Ramos (cell line): ENCODE data around the gene RASSF7.

Experiments
- in situ Hi-C: fragments of 300-500 bp; cut with MboI; formaldehyde crosslinking; loops from one replicate; pipeline ENCODE4 v1.14.3; 2022; ENCODE audit warnings: low sequenced_read_pairs; ENCODE audit not compliant: unreplicated experiment

Gene RASSF7

DNA sequence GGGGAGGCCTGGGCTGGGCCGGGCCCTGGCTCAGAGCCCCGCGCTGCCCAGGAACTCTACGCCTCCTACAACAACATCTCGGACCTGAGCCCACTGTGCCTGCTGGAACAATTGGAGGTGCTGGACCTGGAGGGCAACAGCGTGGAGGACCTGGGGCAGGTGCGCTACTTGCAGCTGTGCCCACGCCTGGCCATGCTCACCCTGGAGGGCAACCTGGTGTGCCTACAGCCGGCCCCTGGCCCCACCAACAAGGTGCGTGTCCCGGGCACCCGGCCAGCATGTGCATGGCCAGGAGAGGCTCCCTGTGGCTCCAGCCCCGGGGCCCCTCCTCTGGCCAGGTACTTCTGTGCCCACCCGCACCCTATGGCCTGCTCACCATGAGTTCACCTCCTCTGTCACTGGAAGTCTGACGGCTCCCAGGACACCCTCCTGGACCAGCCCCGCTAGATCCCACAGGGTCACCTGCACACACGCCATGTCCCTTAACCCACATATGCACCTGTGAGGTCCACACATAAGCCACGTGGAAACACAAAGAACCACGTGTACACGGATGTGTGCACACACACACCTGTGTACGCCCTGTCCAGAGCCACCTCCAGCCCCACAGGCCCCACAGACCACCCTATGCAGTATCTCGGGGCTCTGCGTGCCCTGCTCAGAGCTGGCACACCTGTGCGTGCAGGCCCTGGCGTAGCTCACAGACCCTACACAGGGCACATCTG is 10.6 kb upstream of the RASSF7 start:
- in situ Hi-C loops = loop anchor here (5.0 kb wide), 1 partner anchor 167 kb away; no protein-coding TSS in a partner anchor

DNA sequence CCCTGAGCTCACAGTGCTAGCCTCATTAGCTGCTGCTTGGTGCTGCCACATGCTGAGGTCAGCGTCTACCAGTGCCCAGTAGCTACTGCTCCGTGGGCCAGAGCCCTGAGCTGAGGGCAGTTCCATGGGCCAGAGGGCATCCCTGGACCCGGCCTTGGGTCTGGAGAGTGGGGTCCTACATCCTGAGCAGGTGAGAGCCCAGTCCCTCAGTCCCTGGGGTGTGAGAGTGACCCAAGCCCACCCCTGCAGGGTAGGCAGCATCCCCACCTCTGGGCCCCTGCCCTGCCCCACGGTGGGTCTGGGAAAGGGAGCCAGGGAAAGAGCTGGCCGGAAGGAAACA is 10.1 kb upstream of the RASSF7 start:
- in situ Hi-C loops = loop anchor here (5.0 kb wide), 1 partner anchor 167 kb away; no protein-coding TSS in a partner anchor

DNA sequence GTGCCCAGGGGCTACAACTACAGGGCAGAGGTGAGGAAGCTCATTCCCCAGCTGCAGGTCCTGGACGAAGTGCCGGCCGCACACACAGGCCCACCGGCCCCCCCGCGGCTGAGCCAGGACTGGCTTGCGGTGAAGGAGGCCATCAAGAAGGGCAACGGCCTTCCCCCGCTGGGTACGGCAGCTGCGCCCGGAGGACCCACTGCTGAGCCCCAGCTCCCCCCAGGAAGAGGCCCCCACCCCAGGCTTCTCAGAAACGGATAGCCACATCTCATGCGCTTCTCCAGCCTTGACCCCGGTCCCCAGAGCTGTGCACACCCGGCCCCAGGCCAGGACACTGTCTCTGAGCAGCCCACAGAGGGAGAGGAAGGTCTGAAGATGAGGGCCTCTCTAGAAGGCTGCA is 9.6 kb upstream of the RASSF7 start:
- in situ Hi-C loops = loop anchor here (5.0 kb wide), 1 partner anchor 166 kb away; no protein-coding TSS in a partner anchor

DNA sequence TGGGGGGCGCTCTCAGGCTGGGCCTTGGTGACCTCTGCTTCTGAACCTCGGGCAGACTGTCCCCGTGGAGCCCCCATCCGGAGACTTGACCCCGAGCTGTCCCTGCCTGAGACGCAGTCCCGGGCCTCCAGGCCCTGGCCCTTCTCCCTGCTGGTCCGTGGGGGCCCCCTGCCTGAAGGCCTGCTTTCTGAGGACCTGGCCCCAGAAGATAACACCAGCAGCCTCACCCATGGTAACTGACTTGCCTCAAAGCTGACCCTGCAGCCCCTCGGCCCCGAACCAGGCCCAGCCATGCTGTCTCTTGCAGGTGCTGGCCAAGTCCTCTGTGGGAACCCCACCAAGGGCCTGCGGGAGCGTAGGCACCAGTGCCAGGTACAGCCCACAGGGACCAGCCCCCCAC is 9.2 kb upstream of the RASSF7 start:
- in situ Hi-C loops = loop anchor here (5.0 kb wide), 1 partner anchor 166 kb away; no protein-coding TSS in a partner anchor

DNA sequence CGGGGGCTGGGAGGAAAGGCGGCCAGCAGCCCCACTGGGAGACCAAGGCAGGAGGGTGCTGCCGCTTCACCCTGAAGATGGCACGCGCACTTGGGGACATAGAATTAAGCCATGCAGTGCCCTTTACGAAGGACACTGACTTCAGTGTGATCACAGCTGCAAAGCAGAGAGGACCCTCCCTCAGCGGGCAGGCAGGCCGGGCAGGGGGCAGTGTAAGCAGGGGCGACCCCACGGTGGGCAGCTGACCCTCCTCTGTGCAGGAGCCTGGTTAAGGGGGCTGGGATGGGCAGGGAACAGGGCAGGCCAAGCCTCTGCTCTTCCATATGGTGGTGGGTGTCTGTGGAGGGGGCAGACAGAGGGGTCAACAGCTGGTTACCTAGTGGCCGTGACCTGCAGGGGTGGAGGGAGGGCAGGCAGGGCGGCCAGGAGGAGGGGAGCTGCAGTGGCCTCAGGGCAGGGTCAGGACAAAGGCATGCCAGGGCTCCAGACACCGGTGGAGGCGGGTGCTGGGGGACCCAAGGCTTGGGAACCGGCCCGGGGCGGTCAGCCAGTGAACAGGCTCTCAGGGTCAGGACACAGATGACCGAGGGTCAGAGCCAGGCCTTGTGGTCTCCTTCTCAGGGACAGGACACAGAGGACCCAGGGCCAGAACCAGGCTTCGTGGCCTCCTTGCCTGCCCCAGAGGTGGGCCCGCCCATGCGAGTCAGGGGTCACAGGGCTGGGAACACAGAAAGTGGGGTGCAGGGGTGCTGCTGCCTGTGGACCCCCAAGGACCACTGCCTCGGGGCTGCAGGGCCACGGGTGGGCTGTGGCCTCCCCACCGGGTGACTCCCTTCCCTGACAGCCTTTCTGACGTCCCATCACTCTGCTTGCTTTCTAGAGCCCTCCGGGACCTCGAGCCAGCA is 7.4 kb upstream of the RASSF7 start:
- in situ Hi-C loops = loop anchor here (5.0 kb wide), 1 partner anchor 164 kb away; no protein-coding TSS in a partner anchor

DNA sequence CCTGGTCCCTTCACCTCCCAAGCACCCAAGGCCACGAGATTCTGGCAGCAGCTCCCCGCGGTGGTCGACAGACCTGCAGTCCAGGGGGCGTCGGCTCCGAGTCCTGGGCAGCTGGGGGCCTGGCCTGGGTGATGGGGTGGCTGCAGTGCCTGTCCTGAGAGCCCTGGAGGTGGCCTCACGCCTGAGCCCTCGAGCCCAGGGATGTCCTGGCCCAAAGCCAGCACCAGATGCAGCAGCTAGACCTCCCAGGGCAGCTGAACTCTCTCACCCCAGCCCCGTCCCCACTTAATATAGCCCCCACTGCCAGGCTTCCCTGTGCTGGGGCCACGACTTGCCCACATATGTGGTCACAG is 6.8 kb upstream of the RASSF7 start:
- in situ Hi-C loops = loop anchor here (5.0 kb wide), 1 partner anchor 163 kb away; no protein-coding TSS in a partner anchor

DNA sequence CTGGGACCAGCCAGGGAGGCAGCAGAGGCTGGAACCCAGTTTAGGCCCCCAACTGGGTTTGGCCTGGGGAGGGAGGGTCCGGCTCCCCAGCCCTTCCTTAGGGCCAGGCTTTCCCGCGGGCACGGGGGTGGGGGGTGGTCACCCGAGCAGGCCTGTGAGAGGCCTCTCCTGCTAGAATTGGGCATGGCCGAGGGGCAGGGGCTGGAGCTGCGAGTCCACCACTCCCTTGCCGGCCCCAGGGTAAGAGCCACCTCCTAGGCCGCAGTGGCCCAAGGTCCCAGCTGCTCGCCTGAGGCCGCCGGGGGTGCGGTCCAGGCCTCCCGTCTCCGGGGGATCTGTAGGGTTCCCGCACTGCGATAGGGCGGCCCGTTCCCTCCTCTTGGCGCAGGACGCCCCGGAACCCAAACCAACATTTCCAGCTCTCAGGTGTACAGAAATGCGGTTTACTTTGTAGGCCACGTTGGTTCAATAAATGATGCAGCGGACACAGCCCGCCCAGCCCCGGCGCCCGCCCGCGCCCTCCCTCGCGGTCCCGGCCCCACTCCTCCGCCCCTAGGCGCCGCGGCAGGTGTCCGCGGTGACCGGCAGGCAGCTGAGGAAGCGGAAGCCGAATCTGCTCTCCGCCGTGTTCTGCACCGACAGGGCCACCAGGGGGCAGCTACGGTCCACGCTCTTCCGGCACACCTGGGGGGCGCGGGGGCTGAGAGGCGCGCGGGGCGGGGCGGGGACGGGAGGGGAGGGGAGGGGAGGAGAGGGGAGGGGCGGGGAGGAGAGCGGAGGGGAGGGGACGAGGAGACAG is 6.1 kb upstream of the RASSF7 start:
- in situ Hi-C loops = loop anchor here (5.0 kb wide), 1 partner anchor 163 kb away; no protein-coding TSS in a partner anchor

DNA sequence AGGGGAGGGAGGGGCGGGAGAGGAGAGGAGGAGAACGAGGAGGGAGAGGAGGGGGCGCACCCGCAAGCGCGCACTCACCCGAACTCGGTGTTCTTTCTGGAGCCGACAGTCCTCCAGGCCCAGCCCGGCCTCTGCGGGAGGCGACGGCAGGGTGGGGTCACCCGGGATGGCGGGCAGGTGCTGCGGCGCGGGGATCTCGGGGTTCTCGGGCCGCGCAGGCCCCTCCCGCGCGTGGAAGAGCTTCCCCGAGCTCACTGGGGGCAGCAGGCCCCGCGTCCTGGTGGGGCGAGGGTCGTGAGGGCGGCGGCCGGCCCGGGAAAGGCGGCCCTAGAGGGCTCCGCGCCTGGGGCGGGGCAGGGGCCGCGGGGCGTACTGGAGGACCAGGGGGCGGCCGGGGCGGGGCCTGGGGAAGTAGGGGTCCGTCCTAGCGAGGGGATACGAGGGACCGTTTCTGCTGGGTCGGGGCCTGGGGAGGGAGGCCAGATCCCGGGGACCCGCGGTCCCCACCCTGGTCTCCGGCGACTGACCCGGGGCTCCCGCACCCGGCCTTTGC is 5.5 kb upstream of the RASSF7 start:
- in situ Hi-C loops = no loop called here

DNA sequence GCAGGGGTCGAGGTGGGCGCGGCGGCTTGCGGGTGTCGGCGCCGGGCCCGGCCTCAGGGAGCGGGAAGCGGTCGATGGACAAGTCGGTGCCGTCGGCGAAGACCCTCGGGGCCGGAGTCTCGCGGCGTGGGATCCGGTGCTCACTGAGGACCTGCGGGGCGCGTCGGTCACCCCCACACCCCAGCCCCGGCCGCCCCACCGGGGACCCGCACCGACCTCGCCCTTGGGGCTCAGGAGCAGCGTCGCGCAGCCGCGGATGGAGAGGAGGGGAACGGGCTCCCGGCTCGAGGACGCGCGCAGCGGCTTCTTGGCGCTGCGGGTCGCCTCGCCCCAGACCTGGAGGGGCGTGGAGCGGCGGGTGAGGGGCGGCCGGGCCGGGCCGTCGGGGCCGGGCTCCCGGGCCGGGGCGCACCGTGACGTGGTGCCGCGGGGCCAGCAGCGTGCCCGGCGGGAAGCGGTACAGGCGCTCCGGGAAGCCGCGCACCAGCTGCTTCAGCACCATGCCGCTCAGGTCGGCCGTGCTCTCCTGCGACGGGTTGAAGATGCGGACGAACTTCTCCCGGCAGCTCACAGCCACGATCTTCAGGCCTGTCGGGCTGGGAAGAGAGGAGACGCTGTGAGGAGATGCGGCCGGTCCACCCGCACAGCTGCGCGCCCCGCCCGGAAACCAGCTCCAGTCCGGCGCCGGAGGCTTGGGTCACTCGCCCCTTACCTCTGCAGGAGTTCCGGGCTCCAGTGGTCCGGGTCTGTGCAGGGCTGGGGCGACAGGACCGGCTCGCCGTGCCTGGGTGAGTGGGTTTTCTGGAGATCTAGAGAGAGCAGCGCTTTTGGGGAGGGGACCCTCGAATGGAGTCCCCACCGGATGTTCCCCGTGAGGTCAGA is 4.7 kb upstream of the RASSF7 start:
- in situ Hi-C loops = no loop called here

DNA sequence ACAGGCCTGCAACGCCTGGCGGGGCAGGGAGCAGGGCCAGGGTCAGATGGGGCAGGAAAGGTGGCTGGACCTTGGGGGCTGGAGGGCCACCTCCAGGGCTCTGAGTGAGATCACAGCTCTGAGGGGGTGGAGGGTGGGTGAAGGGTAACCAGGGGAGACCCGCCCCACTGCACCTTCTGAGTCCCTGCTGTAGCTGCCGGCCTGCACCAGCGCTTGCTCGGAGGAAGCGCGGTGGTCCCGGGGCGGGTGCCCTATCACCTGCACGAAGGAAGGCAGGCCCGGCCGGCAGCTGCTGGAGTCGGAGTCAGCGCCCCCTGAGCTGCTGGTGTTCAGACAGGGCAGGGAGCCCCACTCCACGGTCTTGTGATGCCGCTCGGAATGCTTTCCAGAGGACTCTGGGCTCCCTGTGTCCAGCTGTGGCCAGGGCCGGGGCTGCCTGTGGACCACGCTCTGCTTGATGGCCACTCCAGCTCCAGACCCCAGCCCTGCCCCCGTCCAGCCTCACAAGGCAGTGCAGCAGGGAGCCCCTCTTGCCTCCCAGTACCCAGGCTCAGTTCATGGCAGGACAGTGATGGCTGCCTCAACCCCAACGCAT is 4.0 kb upstream of the RASSF7 start:
- in situ Hi-C loops = no loop called here

DNA sequence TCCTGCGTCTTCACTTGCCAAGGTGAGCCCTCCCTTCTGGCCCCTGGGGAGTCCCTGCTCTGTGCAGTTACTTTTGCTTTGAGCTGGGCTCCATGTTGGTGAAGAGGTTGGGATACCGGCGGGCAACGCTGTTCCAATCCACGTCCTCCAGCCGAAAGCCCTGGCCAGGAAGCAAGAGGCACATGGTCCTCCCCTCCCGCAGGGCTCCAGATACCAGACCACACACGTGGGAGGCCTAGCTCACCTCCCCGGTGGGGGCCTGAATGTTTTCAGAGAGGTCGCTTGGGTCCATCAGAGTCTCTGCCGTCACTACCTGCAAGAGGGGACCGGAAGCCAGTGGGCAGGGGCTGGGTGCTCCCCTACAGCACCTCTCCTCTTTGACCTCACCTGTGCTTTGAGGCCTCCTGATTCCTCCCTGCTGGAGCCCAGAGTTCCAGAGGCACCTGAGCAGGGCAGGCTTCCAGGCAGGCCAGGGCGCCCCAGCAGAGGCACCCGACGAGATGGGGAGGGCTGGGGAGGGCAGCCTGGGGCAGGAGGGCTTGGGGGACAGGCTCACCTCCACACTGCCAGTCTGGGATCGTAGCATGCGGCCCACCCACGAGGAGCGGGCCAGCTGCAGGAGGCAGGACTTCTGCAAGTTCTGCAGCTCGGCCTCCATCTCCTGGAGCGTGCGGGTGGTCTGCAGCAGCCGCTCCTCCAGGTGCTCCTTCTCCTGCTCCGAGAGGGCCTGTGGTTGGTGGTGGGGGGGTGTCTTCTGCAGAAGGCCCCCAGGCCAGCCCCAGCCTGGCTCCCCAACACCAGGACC is 3.2 kb upstream of the RASSF7 start:
- in situ Hi-C loops = no loop called here

DNA sequence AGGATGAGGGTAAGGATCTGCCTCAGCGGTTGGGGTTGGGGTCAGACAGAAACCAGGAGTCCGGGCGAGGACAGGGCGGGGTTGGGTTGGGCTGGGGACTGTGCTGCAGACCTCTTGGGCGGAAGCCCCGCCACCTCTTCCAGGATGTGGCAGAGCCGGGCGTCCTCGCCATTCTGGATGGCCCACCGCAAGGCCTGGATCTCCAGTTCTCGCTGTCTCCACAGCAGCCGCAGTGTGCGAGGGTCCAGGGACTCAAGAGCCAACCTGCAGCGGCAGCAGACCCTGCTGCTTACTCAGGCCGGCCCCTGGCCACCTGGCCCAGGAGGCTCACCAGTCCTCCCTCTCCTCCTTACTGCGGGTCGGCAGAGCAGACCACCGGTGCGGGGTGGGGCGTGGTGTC is 2.3 kb upstream of the RASSF7 start:
- in situ Hi-C loops = no loop called here

DNA sequence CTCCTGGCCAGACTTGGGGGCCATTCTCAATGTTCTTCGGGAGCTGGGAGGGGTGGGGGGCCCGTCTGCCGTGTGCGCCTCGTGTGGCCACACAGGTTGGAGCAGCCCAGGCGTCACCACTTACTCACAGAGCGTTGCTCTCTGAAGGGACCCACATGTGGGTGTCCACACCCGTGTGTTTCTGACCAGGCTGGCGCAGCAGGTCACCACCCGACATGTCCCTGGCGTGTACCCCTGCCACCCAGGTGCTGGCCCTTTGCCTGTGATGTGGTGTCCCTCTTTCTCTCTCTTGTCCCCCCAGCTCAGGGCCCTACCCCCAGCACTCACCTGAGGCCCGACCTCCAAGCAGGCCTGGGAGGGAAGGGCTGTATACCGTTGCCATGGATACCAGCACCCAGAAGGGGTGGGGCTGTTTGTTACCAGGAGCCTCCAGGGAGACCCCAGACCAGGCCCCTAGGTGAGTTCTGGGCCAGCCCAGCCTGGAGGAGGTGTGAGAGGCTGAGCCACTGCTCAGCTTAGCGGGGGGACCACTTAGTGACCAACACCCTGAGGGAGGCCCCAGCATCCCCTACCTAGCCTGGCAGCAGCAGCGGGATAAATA is 1.6 kb upstream of the RASSF7 start:
- in situ Hi-C loops = no loop called here

DNA sequence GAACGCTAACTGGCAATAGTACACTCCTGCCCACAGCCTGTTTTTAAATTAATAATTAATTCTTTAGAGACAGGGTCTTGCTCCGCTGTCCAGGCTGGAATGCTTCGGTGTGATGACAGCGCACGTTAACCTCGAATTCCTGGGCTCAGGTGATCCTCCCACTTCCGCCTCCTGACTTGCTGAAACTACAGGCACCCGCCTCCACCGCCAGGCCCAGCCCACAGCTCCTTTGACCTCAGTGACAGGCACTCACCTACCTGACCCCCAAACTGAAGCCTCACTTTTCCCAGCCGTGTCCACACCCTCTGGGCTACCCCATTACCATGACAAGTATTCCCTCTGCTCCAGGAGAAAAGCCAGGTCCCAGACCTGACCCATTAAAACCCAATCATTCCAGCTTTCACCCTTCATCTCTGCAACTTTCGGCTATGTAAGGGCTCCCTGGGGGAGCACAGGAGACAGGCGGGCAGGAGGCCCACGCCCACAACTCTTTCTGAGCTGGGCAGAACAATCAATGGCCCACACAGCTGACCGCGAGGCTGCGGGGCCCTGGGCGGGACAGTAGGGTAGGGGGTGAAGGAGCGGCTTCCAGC is 962 bp upstream of the RASSF7 start:
- in situ Hi-C loops = no loop called here

DNA sequence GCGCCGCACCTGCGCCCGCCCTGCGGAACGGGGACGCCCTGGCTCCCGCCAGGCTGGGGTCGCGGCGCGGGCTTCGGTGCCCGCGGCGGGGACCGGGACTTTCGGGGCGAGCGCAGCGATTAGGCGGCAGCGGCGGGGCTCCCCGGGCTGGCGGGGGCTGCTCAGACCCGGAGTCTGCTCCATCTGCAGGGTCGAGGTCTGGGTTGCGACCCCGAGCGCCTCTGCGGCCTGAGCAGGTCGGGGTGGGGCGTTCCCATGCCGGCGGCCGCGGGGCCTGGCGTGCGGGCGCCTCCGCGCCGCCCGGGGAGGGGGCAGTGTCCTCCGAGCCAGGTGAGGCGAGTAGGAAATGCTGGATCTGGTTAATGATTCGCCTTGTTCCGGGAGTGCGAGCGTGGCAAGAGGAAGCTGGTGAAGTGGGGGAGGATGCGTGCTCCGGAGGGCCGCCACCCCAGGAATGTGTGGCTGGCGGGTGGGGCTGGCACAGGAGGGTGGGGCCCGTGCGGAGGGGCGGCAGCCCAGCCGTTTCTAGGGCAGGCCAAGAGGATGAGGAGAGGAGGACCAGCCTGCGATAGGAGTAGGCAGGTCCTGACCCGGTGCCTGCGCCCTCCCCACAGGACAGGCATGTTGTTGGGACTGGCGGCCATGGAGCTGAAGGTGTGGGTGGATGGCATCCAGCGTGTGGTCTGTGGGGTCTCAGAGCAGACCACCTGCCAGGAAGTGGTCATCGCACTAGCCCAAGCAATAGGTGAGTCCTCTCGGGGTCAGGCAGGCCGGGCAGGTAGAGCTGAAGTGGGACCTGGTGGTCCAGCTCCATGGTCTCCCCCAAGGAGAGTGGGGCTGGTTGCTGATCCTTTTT is 606 bp downstream of the RASSF7 start:
- in situ Hi-C loops = no loop called here

DNA sequence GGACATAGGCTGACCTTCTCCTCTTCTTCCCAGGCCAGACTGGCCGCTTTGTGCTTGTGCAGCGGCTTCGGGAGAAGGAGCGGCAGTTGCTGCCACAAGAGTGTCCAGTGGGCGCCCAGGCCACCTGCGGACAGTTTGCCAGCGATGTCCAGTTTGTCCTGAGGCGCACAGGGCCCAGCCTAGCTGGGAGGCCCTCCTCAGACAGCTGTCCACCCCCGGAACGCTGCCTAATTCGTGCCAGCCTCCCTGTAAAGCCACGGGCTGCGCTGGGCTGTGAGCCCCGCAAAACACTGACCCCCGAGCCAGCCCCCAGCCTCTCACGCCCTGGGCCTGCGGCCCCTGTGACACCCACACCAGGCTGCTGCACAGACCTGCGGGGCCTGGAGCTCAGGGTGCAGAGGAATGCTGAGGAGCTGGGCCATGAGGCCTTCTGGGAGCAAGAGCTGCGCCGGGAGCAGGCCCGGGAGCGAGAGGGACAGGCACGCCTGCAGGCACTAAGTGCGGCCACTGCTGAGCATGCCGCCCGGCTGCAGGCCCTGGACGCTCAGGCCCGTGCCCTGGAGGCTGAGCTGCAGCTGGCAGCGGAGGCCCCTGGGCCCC is 1.4 kb downstream of the RASSF7 start:
- in situ Hi-C loops = no loop called here
